ENCODE data around the gene BTN3A1. TPM values are rescaled to one million over a fixed set of nuclear protein-coding genes. Genes with fewer than 3 reads are reported as not detected.
A peak's percentile ranks its signal among the peaks of the same experiment; 100 is the strongest.

The BTN3A1 gene
- total RNA-seq, 1 donor from 2014 or later = 10.9 TPM

- TF ChIP-seq CTCF (IDR thresholded peaks at IDR 0.05) = no peak
- Mint-ChIP-seq H3K4me3 (ENCODE audit: unreplicated experiment) (no peak overlapping the region), H3K36me3 (ENCODE audit: low read depth) (peaks cover 6% of the 10 kb centered on the region), H3K9me3 (ENCODE audit: low read depth) (no peaks in the 10 kb centered on the region), H3K27ac (ENCODE audit: unreplicated experiment) (no peak overlapping the region), H3K4me1 (ENCODE audit: low read depth) (peaks cover 12% of the 10 kb centered on the region), H3K27me3 (ENCODE audit: low read depth) (no peaks in the 10 kb centered on the region)
- DNase-seq (ENCODE audit: low spot score) = no peak
These were observed 2.5 kb downstream of the BTN3A1 start for GRCh38 chr6:26404546-26404945.

GRCh38 chr6:26408828-26409730 lies 7.0 kb downstream of the BTN3A1 start:
- TF ChIP-seq CTCF (IDR thresholded peaks at IDR 0.05) = no peak
- no peak for DNase-seq (ENCODE audit: low spot score)
- Mint-ChIP-seq H3K4me1 (ENCODE audit: low read depth) (peaks cover 9% of the 10 kb centered on the region), H3K4me3 (ENCODE audit: unreplicated experiment) (no peak overlapping the region), H3K36me3 (ENCODE audit: low read depth) (peaks cover 6% of the 10 kb centered on the region), H3K27ac (ENCODE audit: unreplicated experiment) (no peak overlapping the region), H3K9me3 (ENCODE audit: low read depth) (no peaks in the 10 kb centered on the region), H3K27me3 (ENCODE audit: low read depth) (no peaks in the 10 kb centered on the region)

GRCh38 chr6:26411751-26412150 lies 9.7 kb downstream of the BTN3A1 start:
- Mint-ChIP-seq H3K4me3 (ENCODE audit: unreplicated experiment) (no peak overlapping the region), H3K9me3 (ENCODE audit: low read depth) (no peaks in the 10 kb centered on the region), H3K36me3 (ENCODE audit: low read depth) (peaks cover 2% of the 10 kb centered on the region), H3K27ac (ENCODE audit: unreplicated experiment) (no peak overlapping the region), H3K27me3 (ENCODE audit: low read depth) (no peaks in the 10 kb centered on the region), H3K4me1 (ENCODE audit: low read depth) (peaks cover 9% of the 10 kb centered on the region)
- peak; percentile 46 for TF ChIP-seq CTCF (IDR thresholded peaks at IDR 0.05)
- no peak for DNase-seq (ENCODE audit: low spot score)

GRCh38 chr6:26412228-26412627 lies 10.2 kb downstream of the BTN3A1 start:
- H3K4me1 Mint-ChIP-seq (ENCODE audit: low read depth) = peaks cover 9% of the 10 kb centered on the region
- H3K9me3 Mint-ChIP-seq (ENCODE audit: low read depth) = no peaks in the 10 kb centered on the region
- H3K36me3 Mint-ChIP-seq (ENCODE audit: low read depth) = peaks cover 2% of the 10 kb centered on the region
- H3K27ac Mint-ChIP-seq (ENCODE audit: unreplicated experiment) = no peak overlapping the region
- no peak overlapping the region for H3K4me3 Mint-ChIP-seq (ENCODE audit: unreplicated experiment)
- TF ChIP-seq CTCF (IDR thresholded peaks at IDR 0.05) = no peak
- H3K27me3 Mint-ChIP-seq (ENCODE audit: low read depth) = no peaks in the 10 kb centered on the region
- DNase-seq (ENCODE audit: low spot score) = no peak

GRCh38 chr6:26412954-26413353 lies 10.9 kb downstream of the BTN3A1 start:
- Mint-ChIP-seq H3K4me1 (ENCODE audit: low read depth) (peaks cover 9% of the 10 kb centered on the region), H3K9me3 (ENCODE audit: low read depth) (peaks cover 3% of the 10 kb centered on the region), H3K27me3 (ENCODE audit: low read depth) (no peaks in the 10 kb centered on the region), H3K4me3 (ENCODE audit: unreplicated experiment) (no peak overlapping the region), H3K27ac (ENCODE audit: unreplicated experiment) (no peak overlapping the region), H3K36me3 (ENCODE audit: low read depth) (peaks cover 2% of the 10 kb centered on the region)
- no peak for TF ChIP-seq CTCF (IDR thresholded peaks at IDR 0.05)
- DNase-seq (ENCODE audit: low spot score) = no peak

Data from chondrocyte (in vitro differentiated cells).